Tibial nerve (tissue), 4 donors: ENCODE results near the gene RAB27B. TPM values are rescaled to one million over a fixed set of nuclear protein-coding genes. Genes with fewer than 3 reads are reported as not detected.

Experiments
- DNase-seq, 2 donors: peaks; one replicate each; pipeline ENCODE4 v3.0.0-alpha.2; 2019; ENCODE audit warnings: low spot score in 2 of 2
- H3K27ac ChIP-seq, 4 donors: fragments of 200-600 bp; sonication (generic) in 3 of 4; one replicate each; pipeline ENCODE4 v1.5.1; 2017 to 2019; ENCODE audit warnings: mild to moderate bottlenecking in 1 of 4
- H3K27me3 ChIP-seq, 2 donors: fragments of 200-600 bp; sonication (generic) in 1 of 2; one replicate each; pipeline versions ENCODE4 v1.5.1 to v1.6.0; 2017 to 2019
- H3K36me3 ChIP-seq, 3 donors: fragments of 200-600 bp; sonication (generic); one replicate each; pipeline ENCODE4 v1.5.1; 2018 to 2019
- H3K4me1 ChIP-seq, 4 donors: fragments of 200-600 bp; sonication (generic) in 3 of 4; one replicate each; pipeline ENCODE4 v1.5.1; 2017 to 2019
- H3K4me3 ChIP-seq, 4 donors: fragments of 200-600 bp; sonication (generic) in 3 of 4; one replicate each; pipeline ENCODE4 v1.5.1; 2017 to 2019; ENCODE audit warnings: mild to moderate bottlenecking in 1 of 4, moderate library complexity in 1 of 4
- H3K9me3 ChIP-seq, 4 donors: fragments of 200-600 bp; sonication (generic) in 3 of 4; one replicate each; pipeline ENCODE4 v1.5.1; 2017 to 2019
- EP300 ChIP-seq, 2 donors: sonication (generic); formaldehyde crosslinking; IDR thresholded peaks; one replicate each; pipeline ENCODE4 v1.6.1; 2017; ENCODE audit warnings: antibody characterized with exemption in 2 of 2, mild to moderate bottlenecking in 1 of 2
- POLR2A ChIP-seq, 2 donors: fragments of 450-650 bp; IDR thresholded peaks; one replicate each; pipeline ENCODE4 v1.6.1; 2017; ENCODE audit warnings: antibody characterized with exemption in 2 of 2, mild to moderate bottlenecking in 2 of 2, moderate library complexity in 2 of 2
- WGBS, 2 donors: methylation state at CpG; one replicate each; pipeline ENCODE4 v1.1.5; 2018; 5-methylcytosine and 5-hydroxymethylcytosine counted together
- total RNA-seq, 4 donors: library from RNA; depleted of rRNA; stranded (reverse); fragments of >200 nt; gene quantifications; one replicate each; pipeline ENCODE4 v1.1.0, GENCODE V29; 2016
- TF ChIP-seq, protein P1 (sequence below), 5 experiments: fragments of 200-600 bp in 3 of 5; fragments of 450-650 bp in 2 of 5; sonication (generic) in 3 of 5; IDR thresholded peaks; one replicate each; pipeline ENCODE4 v1.5.1; 2016 to 2019; ENCODE audit warnings: antibody characterized with exemption in 5 of 5, mild to moderate bottlenecking in 3 of 5, moderate library complexity in 2 of 5

Gene RAB27B
- total RNA-seq, 4 donors from 2014 or later = under 0.01 to 0.22 TPM; not detected in 2

DNA sequence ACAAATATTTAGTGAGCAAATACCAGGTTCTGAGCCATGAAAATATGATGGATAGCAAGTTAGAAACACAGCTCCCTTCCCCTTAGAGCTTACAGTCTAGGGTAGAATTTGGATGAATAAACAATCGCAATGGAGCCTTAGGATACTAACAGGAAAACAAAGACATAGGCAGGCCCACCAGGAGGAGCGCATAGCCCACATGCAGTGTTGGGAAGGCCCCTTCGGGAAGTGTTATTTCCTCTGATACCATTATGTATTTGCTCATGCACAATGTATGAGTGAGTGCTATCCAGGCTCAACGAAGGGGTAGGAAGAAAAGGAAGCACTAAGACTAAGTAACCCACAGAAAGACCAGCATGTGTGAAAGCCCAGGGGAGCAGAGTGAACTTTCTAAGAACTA, 54.0 kb downstream of the RAB27B start:
- WGBS, 2 donors = 60 to 67% methylated on average over 4 of the region's 4 CpGs
- Histone ChIP-seq H3K36me3 (no peaks in the 10 kb centered on the region), H3K27ac (no peak overlapping the region), H3K9me3 (no peaks in the 10 kb centered on the region), H3K4me1 (no peaks in the 10 kb centered on the region), H3K4me3 (no peak overlapping the region), H3K27me3 (no peaks in the 10 kb centered on the region)
- DNase-seq = no peak
- TF ChIP-seq, protein P1, sequence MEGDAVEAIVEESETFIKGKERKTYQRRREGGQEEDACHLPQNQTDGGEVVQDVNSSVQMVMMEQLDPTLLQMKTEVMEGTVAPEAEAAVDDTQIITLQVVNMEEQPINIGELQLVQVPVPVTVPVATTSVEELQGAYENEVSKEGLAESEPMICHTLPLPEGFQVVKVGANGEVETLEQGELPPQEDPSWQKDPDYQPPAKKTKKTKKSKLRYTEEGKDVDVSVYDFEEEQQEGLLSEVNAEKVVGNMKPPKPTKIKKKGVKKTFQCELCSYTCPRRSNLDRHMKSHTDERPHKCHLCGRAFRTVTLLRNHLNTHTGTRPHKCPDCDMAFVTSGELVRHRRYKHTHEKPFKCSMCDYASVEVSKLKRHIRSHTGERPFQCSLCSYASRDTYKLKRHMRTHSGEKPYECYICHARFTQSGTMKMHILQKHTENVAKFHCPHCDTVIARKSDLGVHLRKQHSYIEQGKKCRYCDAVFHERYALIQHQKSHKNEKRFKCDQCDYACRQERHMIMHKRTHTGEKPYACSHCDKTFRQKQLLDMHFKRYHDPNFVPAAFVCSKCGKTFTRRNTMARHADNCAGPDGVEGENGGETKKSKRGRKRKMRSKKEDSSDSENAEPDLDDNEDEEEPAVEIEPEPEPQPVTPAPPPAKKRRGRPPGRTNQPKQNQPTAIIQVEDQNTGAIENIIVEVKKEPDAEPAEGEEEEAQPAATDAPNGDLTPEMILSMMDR (IDR thresholded peaks at IDR 0.05) = no peak
- no peak for TF ChIP-seq POLR2A (IDR thresholded peaks at IDR 0.05)
- no peak for TF ChIP-seq EP300 (IDR thresholded peaks at IDR 0.05)

DNA sequence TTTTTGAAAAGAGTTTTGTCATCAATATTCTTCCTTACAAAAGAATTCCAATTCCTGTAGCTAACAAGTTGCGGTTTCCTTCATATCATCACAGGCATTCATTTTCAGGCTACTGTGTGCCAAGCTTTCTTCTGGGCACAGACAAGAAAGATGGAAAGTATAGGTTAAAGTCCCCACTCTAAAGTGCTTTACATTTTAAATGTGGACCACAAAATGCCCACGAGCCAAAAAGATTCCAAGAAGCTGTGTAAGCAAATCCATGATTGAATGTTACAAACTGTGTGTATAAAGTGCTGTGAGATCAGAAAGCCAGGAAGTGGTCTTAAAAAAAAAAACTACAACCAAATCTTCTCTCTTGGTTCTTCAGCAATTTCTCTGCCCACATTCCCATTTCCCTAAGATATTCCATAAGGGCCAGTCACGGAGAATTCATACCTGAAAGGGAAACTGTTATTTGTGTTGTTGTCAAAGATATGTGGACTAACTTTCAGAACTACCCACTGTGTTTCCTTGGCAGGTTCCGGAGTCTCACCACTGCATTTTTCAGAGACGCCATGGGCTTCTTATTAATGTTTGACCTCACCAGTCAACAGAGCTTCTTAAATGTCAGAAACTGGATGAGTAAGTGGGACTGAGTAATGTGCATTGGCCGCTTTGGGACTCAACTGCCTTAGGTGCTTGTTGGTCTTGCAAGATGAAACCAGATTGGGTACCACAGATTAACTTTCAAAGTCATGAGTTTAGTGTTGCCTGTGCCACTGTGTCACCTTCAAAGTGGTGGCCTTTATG, 55.7 kb downstream of the RAB27B start:
- TF ChIP-seq POLR2A (IDR thresholded peaks at IDR 0.05) (no peak), EP300 (IDR thresholded peaks at IDR 0.05) (no peak)
- TF ChIP-seq, protein P1 (IDR thresholded peaks at IDR 0.05) = no peak

DNA sequence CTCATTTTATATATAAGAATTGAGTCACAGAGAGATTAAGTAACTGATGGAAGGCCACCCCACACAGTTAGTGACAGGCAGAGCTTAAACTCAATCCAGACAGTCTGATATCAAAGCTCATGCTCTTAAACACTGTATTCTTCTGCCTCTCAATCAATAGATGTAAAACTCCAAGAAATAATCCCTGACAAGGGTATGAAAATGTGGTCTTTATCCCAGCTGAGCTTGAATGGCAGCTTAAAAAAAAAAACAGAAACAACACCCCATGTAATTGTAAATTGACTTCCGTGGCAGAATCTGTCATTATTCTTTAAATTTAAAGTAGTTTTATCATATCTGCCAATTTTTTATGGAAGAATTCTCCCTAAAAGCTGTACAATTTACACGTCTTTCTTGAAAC, 60.1 kb downstream of the RAB27B start:
- TF ChIP-seq EP300 (IDR thresholded peaks at IDR 0.05) (no peak), POLR2A (IDR thresholded peaks at IDR 0.05) (no peak)
- TF ChIP-seq, protein P1 (IDR thresholded peaks at IDR 0.05) = no peak
- no peak for DNase-seq
- no peaks in the 10 kb centered on the region for H3K27me3 ChIP-seq
- WGBS, 2 donors = 70 to 87% methylated on average over 2 of the region's 2 CpGs
- no peaks in the 10 kb centered on the region for H3K9me3 ChIP-seq
- H3K27ac ChIP-seq = no peak overlapping the region
- H3K36me3 ChIP-seq = no peaks in the 10 kb centered on the region
- H3K4me3 ChIP-seq = no peak overlapping the region
- H3K4me1 ChIP-seq = no peaks in the 10 kb centered on the region

More for the DNA sequence above, 55.7 kb downstream of the RAB27B start:
- H3K27me3 ChIP-seq = no peaks in the 10 kb centered on the region
- no peaks in the 10 kb centered on the region for H3K36me3 ChIP-seq
- H3K9me3 ChIP-seq = no peaks in the 10 kb centered on the region
- no peak overlapping the region for H3K27ac ChIP-seq
- no peak for DNase-seq
- no peak overlapping the region for H3K4me3 ChIP-seq
- 85 to 86% methylated on average over 6 of the region's 6 CpGs for WGBS, 2 donors
- no peaks in the 10 kb centered on the region for H3K4me1 ChIP-seq

DNA sequence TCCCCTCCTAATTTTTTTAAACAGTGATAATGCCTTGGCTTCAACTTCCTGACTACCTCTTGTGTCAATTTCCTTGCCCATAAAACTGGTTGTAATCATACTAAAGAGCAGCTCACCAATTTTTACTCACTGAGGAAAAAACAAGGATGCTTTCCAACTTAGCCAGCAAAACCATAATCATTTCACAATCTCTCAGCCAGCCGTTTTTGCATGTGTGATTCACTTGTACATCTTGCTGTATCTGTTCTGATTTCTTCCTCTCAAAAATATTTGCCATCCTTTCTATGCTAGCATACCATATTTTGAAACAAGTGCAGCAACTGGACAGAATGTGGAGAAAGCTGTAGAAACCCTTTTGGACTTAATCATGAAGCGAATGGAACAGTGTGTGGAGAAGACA, 60.7 kb downstream of the RAB27B start:
- Histone ChIP-seq H3K36me3 (no peaks in the 10 kb centered on the region), H3K27me3 (no peaks in the 10 kb centered on the region), H3K9me3 (no peaks in the 10 kb centered on the region), H3K27ac (no peak overlapping the region), H3K4me1 (no peaks in the 10 kb centered on the region), H3K4me3 (no peak overlapping the region)
- DNase-seq = no peak
- TF ChIP-seq, protein P1 (IDR thresholded peaks at IDR 0.05) = no peak
- TF ChIP-seq POLR2A (IDR thresholded peaks at IDR 0.05) (no peak), EP300 (IDR thresholded peaks at IDR 0.05) (no peak)
- WGBS, 2 donors = 77 to 80% methylated on average over 2 of the region's 2 CpGs

DNA sequence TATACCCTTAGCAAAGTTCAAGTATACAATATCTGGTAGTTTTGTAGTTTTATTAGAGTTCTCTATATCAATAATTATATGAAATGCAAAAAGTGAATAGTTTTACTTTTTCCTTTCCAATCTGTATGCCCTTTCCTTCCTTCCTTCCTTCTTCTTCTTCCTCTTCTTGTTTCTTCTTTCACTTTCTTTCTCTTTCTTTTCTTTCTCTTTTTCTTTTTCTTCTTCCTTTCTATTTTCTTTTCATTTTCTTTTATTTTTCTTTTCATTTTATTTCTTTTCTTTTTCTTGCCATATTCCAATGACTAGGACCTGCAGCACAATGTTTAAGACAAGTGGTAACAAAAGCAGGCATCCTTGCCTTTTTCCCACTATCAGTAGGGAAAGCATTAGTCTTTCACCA, 71.2 kb downstream of the RAB27B start:
- no peak for TF ChIP-seq POLR2A (IDR thresholded peaks at IDR 0.05)
- TF ChIP-seq EP300 (IDR thresholded peaks at IDR 0.05) = no peak
- no peaks in the 10 kb centered on the region for H3K36me3 ChIP-seq

More for the DNA sequence above, 71.2 kb downstream of the RAB27B start:
- H3K9me3 ChIP-seq = no peaks in the 10 kb centered on the region
- H3K4me1 ChIP-seq = no peaks in the 10 kb centered on the region
- H3K4me3 ChIP-seq = no peak overlapping the region
- no peak overlapping the region for H3K27ac ChIP-seq
- no peak for DNase-seq
- H3K27me3 ChIP-seq = no peaks in the 10 kb centered on the region
